HFF-Myc (cell line): ENCODE data around the gene CNKSR3.

ENCODE experiments used
- DNase-seq: peaks from one replicate; pipeline ENCODE4 v3.0.0-alpha.2; 2011; ENCODE audit warnings: low read depth; ENCODE audit errors: extremely low read depth
- H3K4me3 ChIP-seq: replicated peaks from 2 replicates; pipeline ENCODE4 v1.5.1; 2011; ENCODE audit warnings: low read depth, mild to moderate bottlenecking, control low read depth, low read length
- TF ChIP-seq, protein P1 (sequence below): IDR thresholded peaks from 2 replicates; pipeline ENCODE4 v1.5.1; 2012; ENCODE audit warnings: mild to moderate bottlenecking, low read depth, low read length, control low read depth; ENCODE audit errors: missing control alignments

Gene CNKSR3

GRCh38 chr6:154511791-154512190 is 1.3 kb upstream of the CNKSR3 start:
- no peak for DNase-seq

DNA sequence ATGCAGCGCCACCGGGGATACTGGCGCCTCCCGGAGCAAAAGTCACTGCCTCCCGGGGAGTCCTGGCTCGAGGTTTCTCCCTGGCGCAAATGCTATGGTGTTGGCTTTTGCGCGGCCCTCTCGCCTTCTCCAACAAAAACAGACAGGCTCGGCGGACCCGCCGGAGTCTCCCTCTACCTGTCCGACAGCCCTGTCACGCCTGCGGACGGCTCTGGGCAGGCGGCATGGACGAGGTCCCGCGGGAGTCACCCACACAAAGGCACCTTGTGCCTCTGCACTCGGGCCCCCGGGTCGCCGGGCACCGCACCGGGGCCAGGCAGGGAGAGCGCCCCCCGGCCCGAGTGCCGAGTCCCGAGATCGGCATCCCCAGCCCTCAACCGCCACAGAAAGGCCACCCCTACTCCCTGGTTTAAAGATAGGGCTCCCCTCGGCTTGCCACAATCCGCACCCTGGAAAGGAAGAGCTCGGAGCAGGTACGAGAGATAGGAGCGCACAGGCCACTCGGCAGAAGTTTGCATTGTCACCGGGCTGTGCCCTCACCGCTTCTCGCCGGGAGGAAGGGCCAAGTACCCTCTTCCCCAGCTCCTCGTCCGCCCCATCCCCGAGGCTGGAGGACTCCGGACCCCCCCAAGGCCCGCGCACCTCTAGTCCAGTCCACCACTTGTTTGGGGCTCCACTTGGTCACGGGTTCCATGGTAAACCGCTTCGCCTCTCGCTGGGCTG is 903 bp downstream of the CNKSR3 start:
- peak overlapping the region; percentile 89 for H3K4me3 ChIP-seq
- TF ChIP-seq, protein P1, sequence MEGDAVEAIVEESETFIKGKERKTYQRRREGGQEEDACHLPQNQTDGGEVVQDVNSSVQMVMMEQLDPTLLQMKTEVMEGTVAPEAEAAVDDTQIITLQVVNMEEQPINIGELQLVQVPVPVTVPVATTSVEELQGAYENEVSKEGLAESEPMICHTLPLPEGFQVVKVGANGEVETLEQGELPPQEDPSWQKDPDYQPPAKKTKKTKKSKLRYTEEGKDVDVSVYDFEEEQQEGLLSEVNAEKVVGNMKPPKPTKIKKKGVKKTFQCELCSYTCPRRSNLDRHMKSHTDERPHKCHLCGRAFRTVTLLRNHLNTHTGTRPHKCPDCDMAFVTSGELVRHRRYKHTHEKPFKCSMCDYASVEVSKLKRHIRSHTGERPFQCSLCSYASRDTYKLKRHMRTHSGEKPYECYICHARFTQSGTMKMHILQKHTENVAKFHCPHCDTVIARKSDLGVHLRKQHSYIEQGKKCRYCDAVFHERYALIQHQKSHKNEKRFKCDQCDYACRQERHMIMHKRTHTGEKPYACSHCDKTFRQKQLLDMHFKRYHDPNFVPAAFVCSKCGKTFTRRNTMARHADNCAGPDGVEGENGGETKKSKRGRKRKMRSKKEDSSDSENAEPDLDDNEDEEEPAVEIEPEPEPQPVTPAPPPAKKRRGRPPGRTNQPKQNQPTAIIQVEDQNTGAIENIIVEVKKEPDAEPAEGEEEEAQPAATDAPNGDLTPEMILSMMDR, result no peak
- DNase-seq, result no peak

More at GRCh38 chr6:154511791-154512190, 1.3 kb upstream of the CNKSR3 start:
- TF ChIP-seq, protein P1, result no peak
- H3K4me3 ChIP-seq, result no peak overlapping the region

DNA sequence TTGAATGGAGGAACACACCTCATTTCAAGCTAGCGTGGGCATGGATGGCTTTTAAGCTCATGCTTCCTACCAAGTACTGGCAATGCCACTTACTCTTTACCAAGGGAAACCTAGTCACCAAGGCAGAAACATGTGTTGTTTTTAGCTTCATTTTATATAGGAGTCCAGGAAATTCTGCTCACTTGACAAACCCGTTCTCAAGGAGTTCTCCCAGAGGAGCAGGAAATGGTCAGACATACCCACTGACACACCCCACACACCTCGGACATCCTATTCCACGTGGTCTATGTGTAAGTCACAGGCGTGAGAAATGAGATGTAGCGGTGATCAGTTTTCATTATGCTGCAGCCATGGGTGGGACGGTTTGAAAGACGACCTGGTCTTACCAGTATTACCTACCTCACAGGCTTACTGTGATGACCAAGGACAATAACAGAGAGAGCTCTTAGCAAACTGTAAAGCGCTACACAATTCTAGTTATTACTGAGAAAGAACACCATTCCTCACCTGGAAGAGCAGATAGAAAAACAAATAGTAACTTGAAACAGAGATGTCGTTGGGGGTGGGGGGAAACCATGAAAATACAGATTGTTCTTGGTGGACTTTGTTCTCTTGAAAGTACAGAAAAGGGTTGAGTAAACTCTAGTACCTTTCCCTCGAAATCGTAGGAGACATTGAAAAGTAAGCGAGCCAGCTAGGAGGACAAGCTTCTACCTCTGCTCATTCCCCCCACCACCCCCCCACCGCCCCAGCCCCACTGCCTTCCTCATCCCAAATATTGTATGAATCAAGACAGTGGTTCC is 1.7 kb downstream of the CNKSR3 start:
- TF ChIP-seq, protein P1, result no peak
- DNase-seq, result no peak
- peak overlapping the region; percentile 89 for H3K4me3 ChIP-seq

DNA sequence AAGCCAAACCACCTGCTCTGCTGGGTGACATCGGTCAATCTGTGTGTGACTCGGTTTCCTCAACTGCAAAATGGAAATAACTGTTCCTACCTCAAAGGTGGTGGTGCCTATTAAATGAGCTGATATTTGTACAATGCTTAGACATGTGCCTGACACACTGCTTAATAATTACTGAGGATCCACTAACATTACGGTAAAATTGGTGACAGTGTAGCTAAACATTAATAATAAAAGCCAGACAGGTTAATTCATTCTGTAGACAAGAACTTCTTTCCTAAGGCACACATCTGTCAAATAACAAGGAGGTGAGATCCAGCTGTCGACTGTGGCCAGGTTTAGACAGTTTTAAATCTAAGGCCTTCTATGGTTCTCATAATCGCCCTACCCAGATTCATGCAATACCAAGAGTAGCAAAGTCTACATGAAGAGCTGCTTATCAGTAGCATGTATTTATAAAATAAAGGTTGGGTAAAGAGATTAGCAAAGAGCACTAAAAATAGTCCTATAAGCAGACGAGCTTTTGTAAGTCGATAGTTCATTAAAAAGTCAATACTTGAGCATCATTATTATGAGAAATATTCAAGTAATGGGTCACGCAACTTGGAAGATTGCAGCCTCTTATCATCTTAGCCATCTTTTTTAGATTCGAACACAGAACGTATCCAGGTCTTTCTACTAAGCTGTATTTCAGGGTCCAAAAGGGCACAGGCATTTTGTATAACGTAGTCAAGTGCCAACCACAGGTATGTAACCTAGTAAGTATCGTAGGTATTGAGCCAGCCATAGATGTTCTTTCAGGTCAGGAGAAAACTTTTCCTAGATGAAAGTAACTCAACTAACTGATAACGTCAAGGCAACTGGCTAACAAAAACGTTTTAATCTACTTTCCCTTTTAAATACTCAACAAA is 3.2 kb downstream of the CNKSR3 start:
- DNase-seq, result no peak
- TF ChIP-seq, protein P1, result no peak
- H3K4me3 ChIP-seq, result no peak overlapping the region

- no peak overlapping the region for H3K4me3 ChIP-seq
- DNase-seq, result no peak
- TF ChIP-seq, protein P1, result no peak
Measured at GRCh38 chr6:154506582-154506981, 3.9 kb downstream of the CNKSR3 start.

- TF ChIP-seq, protein P1, result no peak
- no peak overlapping the region for H3K4me3 ChIP-seq
- DNase-seq, result no peak
Measured at GRCh38 chr6:154506108-154506507, 4.4 kb downstream of the CNKSR3 start.
